Activated naive CD4-positive, alpha-beta T cell treated with anti-CD3 and anti-CD28 coated beads, Interleukin-2, amount 50 U/mL, for 72 hours (primary cell): ENCODE data around the gene DOCK3. TPM values are rescaled to one million over a fixed set of nuclear protein-coding genes. Genes with fewer than 3 reads are reported as not detected.
A peak's percentile ranks its signal among the peaks of the same experiment; 100 is the strongest.

Experiments
- ATAC-seq, 2 donors: fragments of 150-1000 bp; cut with Tn5 transposase; 2 replicates each; pipeline ENCODE4 v1.10.0; 2021; ENCODE audit warnings: mild to moderate bottlenecking in 2 of 2, moderate library complexity in 2 of 2
- DNase-seq, 2 donors: peaks; one replicate each; pipeline ENCODE4 v3.0.0; 2021 to 2022; ENCODE audit warnings: low spot score in 2 of 2
- H3K27ac Mint-ChIP-seq, 2 donors: one replicate each; pipeline ENCODE4 v1.8.0; 2022; ENCODE audit warnings: mild to moderate bottlenecking in 2 of 2, mixed read lengths in 2 of 2
- H3K36me3 Mint-ChIP-seq, 2 donors: one replicate each; pipeline ENCODE4 v1.8.0; 2022; ENCODE audit warnings: mixed read lengths in 2 of 2
- H3K9me3 Mint-ChIP-seq, 2 donors: one replicate each; pipeline ENCODE4 v1.8.0; 2022; ENCODE audit warnings: mixed read lengths in 2 of 2
- total RNA-seq, 2 donors: library from RNA; stranded (reverse); gene quantifications; one replicate each; pipeline ENCODE4 v1.2.3, GENCODE V29; 2022

DOCK3 gene
- total RNA-seq, 2 donors from 2014 or later = 4.1 to 4.8 TPM

DNA sequence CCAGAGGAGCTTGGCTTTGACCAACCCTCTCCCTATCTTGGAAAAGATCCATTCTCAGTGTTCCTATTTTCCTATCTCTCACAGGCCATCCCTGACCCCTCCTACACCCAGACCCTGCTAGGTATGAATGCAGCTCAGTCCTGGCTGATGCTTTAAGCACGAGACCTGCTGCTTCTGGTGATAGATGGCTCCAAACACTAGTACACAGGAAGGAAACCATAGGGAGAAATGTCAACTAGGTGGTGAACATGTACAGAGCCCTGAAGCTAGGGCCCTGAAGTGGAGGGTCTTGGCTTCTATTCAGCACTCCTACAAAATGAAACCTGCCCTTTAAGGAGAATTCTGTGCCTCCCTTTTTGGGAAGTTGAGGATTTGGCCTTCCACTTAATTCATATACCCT is 662.9 kb downstream of the DOCK3 start:
- H3K9me3 Mint-ChIP-seq = no peaks in the 10 kb centered on the region
- H3K36me3 Mint-ChIP-seq = no peaks in the 10 kb centered on the region
- DNase-seq = no peak
- no peak overlapping the region for H3K27ac Mint-ChIP-seq
- ATAC-seq = no peak

DNA sequence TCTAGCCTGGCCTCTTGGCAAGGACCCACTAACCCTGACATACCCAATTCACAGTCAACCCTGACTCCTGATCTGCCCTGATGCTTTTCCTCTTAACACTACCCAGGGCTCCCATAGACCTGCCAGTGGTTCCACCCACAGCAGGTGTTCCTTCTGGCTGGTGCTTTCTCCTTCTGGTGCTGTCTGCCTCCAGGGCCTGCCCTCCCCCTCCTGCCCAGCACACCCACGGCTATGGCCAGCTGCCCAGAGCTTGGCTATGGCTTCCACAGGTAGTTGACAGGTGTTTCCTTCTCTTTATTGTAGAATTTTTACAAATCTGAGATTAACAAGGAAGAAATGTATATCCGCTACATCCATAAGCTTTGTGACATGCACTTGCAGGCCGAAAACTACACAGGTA is 663.9 kb downstream of the DOCK3 start:
- Mint-ChIP-seq H3K9me3 (no peaks in the 10 kb centered on the region), H3K27ac (peak overlapping the region in 1 of 2 donors; percentile 50), H3K36me3 (no peaks in the 10 kb centered on the region)
- no peak for ATAC-seq
- no peak for DNase-seq

DNA sequence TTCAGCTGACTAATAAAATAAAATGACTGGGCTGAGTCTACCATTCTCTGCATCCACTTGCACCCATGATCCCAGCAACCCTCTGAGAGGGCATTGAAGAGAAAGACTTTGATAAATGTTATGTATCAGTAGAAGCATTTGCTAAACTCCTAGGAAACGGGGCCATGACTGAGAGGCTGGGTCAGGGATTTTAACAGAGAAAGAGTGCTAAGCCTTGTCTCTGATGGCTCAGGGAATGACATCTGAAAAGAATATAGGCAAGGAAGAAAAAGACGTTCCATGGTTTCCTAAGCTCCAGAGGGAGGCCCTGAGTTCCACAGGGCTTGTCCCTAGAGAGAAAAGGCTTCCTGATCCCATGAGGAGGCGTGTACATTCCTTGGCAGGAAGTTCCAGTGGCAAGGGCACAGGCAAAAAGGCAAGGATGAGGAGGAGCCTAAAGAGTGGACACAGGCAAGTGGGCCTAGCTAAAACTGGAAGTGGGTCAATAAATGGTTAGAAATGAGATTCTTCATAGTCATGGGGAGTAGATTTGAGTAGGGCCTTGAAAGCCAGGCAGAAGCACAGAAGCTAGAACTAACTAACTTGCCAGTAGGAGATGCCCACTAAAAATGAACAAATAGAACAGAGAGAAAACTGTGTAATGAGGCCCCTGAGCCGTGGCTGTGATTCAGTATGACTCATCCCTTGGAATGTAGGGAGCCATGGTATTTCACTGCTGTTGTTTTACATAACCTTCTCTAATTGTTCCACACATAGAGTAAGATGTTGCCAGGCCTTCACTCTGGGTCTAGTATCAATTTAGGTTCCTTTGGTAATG is 665.5 kb downstream of the DOCK3 start:
- DNase-seq (no peak), ATAC-seq (peak in 1 of 2 donors; percentile 52)
- Mint-ChIP-seq H3K36me3 (no peaks in the 10 kb centered on the region), H3K9me3 (no peaks in the 10 kb centered on the region), H3K27ac (no peak overlapping the region)

DNA sequence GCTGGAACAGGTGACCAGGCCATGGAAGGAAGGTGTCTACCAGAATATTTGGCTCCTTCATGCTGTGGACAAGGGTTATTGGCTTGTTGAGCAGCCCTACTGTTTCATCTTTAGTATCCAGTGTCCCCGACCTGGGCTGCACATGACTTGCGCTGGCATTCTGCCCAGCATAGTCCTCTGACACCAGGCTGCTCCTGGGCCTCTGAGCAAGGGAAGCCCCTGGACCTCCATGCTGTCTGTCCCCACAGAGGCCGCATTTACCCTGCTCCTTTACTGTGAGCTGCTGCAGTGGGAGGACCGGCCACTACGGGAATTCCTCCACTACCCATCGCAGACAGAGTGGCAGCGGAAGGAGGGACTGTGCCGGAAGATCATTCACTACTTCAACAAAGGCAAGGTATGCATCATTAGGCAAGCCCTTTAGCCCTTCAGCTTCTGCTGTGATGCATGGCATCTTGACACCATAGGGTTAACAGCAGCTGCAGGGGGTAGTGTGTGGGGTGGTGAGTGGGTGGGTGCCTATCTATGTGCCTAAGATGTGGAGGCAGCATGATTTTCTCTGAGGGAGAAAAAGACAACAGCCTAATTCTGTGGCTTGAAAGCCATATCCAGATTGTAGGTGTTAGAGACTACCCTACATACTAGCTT is 666.4 kb downstream of the DOCK3 start:
- no peak overlapping the region for H3K27ac Mint-ChIP-seq

DNA sequence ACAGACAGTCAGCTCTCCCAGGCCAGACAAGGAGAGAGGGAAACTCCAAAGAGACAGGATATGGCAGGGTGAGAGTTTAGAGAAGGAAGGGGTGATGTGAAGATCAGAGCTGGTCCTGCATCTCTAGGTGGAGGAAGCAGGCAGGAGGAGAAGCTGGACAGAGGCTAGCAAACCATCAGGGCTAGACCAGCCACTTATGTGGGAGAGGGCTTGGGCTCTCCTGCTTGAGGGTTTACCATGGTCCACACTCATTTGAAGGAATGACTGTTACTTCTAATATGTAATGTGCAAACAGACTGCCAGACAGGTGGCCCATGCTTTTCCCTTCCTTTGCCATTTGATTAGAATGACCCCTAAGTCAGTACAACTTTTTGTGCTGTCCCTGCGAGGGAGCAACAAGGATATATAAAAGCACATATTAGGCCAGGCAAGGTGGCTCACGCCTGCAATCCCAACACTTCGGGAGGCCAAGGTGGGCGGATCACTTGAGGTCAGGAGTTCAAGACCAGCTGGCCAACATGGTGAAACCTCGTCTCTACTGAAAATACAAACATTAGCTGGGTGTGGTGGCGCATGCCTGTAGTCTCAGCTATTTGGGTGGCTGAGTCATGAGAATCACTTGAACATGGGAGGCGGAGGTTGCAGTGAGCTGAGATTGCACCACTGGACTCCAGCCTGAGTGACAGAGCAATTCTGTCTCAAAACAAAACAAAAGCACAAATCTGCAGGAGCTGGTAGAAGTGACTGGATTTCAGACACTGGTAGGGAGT is 669.4 kb downstream of the DOCK3 start:
- ATAC-seq = no peak
- DNase-seq = no peak
- H3K9me3 Mint-ChIP-seq = no peaks in the 10 kb centered on the region
- H3K36me3 Mint-ChIP-seq = no peaks in the 10 kb centered on the region
- H3K27ac Mint-ChIP-seq = peak overlapping the region in 1 of 2 donors; percentile 66

More for the DNA sequence above, 666.4 kb downstream of the DOCK3 start:
- no peak for ATAC-seq
- Mint-ChIP-seq H3K9me3 (no peaks in the 10 kb centered on the region), H3K36me3 (no peaks in the 10 kb centered on the region)
- no peak for DNase-seq

DNA sequence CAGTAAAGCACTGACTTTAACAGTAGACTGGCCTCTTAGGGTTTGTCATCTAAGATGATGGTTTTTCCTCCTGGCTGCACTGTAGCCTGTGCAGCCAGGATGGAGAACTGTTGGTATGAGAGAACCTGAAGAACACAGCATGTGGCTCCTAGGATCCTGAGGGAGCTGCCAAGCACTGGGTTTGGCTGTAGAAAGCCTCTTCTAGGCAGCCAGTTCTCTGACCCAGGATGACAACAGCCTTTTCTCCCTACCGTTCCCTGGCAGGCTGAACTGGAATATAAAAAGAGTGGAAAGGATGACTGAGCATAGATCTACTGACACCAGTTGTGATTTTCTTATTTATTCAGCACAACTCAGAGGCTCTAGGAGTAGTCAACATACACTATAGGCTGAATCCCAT is 676.0 kb downstream of the DOCK3 start:
- Mint-ChIP-seq H3K27ac (no peak overlapping the region), H3K36me3 (no peaks in the 10 kb centered on the region), H3K9me3 (no peaks in the 10 kb centered on the region)
- no peak for ATAC-seq
- no peak for DNase-seq

DNA sequence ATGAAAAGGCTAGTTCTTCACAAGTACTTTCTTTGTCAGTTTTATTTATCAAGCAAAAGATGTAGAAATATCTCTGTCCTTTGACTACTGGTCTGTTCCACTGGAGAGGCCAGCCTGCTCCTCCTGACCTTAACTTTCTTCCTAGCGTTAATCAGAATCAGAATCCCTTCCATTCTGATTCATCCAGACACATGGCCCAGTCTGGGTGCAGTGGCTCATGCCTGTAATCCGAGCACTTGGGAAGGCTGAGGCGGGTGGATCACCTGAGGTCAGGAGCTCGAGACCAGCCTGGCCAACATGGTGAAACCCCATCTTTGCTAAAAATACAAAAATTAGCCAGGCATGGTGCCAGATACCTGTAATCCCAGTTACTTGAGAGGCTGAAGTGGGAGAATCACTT is 678.4 kb downstream of the DOCK3 start:
- no peak overlapping the region for H3K27ac Mint-ChIP-seq
- no peaks in the 10 kb centered on the region for H3K9me3 Mint-ChIP-seq
- no peak for DNase-seq
- H3K36me3 Mint-ChIP-seq = no peaks in the 10 kb centered on the region
- no peak for ATAC-seq

DNA sequence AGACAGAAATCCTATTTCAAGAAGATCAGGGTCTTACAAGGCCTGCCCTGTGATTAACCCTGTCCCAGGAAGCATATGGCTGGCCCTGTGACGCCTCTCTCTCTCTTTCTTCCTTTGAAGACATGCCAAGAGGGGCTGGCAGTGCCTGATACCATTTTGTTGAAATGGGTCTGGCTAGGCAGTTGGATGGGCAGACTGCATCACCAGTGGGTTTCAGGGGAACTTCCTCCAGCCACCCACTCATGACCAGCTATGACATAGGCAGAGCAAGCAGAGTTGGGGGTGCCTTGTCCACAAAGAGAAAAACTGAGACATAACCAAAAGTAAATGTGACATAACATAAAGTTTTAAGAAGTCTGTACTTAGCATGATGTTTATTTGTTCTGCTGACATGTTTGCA is 679.0 kb downstream of the DOCK3 start:
- Mint-ChIP-seq H3K36me3 (no peaks in the 10 kb centered on the region), H3K27ac (no peak overlapping the region), H3K9me3 (no peaks in the 10 kb centered on the region)
- no peak for ATAC-seq
- no peak for DNase-seq

DNA sequence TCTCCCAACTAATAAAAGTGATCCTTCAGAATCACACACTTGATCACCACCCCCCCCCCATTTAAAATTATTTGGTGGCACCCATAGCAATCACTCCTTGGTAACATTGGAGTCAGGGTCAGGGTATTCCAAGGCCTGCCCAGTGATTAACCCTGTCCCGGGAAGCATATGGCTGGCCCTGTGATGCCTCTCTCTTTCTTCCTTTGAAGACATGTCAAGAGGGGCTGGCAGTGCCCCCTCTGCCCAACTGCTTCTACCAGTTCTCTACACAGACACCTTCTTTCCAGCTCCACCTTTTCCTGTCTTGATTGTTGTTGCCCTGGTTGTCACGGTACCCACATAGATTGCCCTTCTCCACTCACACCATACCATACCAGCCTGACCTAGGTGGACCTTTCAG is 679.4 kb downstream of the DOCK3 start:
- peak overlapping the region in 1 of 2 donors; percentile 66 for H3K27ac Mint-ChIP-seq
- no peaks in the 10 kb centered on the region for H3K9me3 Mint-ChIP-seq
- no peaks in the 10 kb centered on the region for H3K36me3 Mint-ChIP-seq
- no peak for ATAC-seq
- no peak for DNase-seq

DNA sequence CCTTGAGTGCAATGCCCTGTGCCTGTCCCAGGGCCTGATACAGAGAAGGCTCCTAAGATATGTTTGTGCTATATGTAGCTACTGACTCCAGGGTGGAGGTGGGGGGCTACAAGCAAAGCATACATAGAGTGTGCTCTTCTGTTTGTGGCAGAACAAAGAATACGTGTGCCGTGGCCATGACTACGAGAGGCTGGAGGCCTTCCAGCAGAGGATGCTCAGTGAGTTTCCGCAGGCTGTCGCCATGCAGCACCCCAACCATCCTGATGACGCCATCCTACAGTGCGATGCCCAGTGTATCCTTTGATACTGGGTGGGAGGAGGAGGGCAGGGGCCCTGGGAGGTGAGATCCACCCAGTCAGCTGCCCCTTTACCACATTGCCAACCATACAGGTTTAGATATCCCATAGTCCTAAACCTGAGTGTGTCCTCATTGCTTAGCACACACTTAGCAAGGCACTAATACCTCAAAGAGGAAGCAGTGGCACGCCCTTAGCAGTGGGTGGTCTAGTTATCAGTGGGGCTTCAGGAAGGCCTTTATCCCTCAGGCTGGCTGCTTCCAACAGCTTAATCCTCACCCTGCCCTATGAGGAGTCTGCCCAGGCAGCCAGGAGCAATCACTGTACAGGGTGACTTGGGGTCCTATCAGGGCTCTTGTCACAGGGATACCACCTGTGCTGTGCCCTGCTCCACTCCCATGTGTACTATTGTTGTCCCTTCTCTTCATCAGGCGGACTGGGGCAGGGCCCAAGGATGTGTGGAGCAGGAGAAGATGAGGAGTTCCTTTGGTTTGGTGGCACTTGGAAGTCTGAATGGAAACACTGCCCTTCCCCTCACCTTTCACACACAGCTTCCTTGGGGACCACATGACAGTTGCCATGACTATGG is 680.2 kb downstream of the DOCK3 start:
- ATAC-seq (no peak), DNase-seq (no peak)
- Mint-ChIP-seq H3K27ac (no peak overlapping the region), H3K36me3 (no peaks in the 10 kb centered on the region), H3K9me3 (no peaks in the 10 kb centered on the region)

DNA sequence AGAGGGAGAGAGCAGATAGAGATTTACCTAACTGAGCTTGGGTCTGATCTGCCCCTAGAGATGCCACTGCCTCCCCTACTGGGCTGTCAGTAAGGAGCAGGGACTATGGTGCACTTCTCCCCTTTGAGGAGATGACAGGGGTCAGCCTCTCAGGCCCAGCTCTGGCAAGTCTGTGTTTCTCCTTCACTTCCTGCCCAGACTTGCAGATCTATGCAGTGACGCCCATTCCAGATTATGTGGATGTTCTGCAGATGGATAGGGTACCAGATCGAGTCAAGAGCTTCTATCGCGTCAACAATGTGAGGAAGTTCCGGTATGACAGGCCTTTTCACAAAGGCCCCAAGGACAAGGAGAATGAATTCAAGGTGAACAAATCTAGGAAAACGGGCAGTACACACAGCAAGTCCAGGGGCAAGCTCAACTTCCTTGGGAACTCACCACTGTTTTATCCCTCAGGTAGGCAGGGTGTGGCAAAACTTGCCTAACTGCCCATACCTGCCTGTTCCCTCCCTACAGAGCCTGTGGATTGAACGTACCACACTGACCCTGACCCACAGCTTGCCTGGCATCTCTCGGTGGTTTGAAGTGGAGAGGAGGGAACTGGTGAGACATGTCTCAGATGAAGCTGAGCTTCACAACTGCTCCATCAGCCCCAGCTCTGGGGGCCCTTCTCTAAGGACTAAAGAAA is 681.3 kb downstream of the DOCK3 start:
- ATAC-seq (no peak), DNase-seq (no peak)
- Mint-ChIP-seq H3K9me3 (no peaks in the 10 kb centered on the region), H3K27ac (no peak overlapping the region), H3K36me3 (no peaks in the 10 kb centered on the region)

DNA sequence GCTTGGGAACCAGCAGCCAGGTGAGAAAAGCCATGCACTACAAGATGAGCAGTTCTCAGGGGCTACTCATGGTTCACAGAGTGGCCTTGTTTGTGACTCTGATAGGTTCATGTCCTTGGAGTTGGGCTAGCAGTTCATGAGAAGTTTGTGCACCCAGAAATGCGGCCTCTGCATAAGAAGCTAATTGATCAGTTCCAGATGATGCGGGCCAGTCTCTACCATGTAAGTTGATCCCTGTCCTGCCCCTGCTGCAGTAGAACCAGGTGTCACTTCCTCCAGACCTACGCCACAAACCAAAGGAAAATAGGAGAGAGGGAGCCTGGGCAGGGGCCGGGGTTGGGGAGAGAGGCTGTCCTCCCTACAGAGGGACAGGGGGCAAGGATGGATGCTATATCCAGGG is 683.1 kb downstream of the DOCK3 start:
- Mint-ChIP-seq H3K27ac (no peak overlapping the region), H3K9me3 (no peaks in the 10 kb centered on the region), H3K36me3 (peaks cover 0 to 5% of the 10 kb centered on the region in 2 donors)
- no peak for ATAC-seq
- DNase-seq = no peak

DNA sequence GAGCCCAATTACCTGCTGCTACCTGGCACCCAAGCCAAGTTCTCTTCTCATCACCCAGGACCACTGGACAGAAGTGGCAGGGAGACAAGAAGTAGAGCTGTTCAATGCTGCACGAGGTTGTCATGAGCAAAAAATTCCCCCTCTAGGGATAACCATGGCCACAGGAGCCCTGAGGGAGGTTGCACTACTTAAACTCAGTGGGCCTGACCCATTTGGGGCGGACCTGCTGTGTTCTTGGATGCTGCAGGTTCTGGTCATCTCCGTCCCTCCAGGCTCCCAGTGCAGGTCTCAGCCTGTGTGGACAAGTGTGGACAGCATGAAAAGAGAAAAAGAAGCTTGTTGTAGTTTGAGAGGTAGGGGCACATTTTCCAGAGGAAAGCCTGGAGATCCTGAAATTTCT is 684.3 kb downstream of the DOCK3 start:
- no peaks in the 10 kb centered on the region for H3K9me3 Mint-ChIP-seq
- ATAC-seq (no peak), DNase-seq (no peak)
- H3K36me3 Mint-ChIP-seq = peaks cover 0 to 7% of the 10 kb centered on the region in 2 donors
- peak overlapping the region in 1 of 2 donors; percentile 52 for H3K27ac Mint-ChIP-seq

DNA sequence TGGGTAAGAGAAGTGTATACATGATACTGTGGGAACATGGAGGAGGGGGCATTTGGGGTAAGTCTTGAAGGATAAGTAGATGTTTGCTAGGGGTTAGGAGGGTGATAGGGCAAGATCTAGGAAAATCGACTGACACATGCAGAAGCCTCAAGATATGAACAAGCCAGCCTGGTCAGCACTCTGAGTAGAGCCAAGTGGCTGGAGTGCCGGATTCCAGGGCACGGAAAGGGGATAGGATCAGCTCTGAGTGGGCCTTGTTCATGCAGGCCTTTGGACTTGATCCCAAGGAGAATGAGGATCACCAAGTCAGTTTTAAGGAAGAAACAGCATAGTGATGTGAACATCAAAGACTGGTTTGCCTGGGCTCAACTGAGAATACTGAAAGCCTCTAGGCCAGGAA is 686.1 kb downstream of the DOCK3 start:
- Mint-ChIP-seq H3K9me3 (no peaks in the 10 kb centered on the region), H3K36me3 (peaks cover 0 to 7% of the 10 kb centered on the region in 2 donors), H3K27ac (no peak overlapping the region)
- DNase-seq = no peak
- ATAC-seq = no peak

DNA sequence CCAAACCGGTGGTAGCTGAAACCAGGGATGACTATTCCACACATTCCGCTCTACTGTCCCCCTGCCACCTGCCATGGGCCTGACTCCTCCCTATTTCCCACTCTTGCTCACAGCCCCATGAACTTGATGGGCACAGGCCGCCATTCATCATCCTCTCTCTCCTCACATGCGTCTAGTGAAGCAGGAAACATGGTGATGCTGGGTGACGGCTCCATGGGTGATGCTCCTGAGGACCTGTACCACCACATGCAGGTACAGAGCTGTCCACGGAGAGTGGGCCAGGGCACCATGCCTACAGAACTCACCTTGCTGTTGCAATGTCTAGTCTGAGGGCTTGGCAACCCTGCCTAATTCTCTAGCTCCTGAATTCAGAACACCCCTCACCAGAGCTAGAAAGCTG is 687.0 kb downstream of the DOCK3 start:
- no peak for ATAC-seq

DNA sequence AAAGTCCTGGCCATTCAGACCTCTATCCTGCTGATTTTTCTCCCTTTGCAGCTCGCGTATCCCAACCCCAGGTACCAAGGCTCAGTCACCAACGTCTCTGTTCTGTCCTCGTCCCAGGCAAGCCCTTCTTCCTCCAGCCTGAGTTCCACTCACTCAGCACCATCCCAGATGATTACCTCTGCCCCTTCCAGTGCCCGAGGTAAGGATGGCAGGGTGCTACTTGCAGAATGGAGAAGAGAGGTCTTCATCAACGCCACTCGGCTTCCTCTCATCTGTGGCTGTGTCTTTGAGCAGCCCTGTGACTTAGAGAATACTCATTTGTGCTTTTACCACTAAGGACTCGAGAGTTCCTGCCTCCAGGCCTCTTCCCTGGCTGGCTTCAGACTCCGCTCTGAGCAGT is 687.7 kb downstream of the DOCK3 start:
- no peak for ATAC-seq
- no peaks in the 10 kb centered on the region for H3K9me3 Mint-ChIP-seq
- H3K36me3 Mint-ChIP-seq = peaks cover 0 to 7% of the 10 kb centered on the region in 2 donors
- DNase-seq = no peak
- H3K27ac Mint-ChIP-seq = no peak overlapping the region

More for the DNA sequence above, 687.0 kb downstream of the DOCK3 start:
- DNase-seq = no peak
- Mint-ChIP-seq H3K36me3 (peaks cover 0 to 7% of the 10 kb centered on the region in 2 donors), H3K27ac (no peak overlapping the region), H3K9me3 (no peaks in the 10 kb centered on the region)
